ENCODE measurements around the gene ALPP. TPM values are rescaled to one million over a fixed set of nuclear protein-coding genes. Genes with fewer than 3 reads are reported as not detected.
A peak's percentile ranks its signal among the peaks of the same experiment; 100 is the strongest.
"Not testable (repeated sequence)": the region's sequence is repeated elsewhere in the genome, so short reads cannot be mapped to it uniquely, and the experiment has no call there.

Gene ALPP
- total RNA-seq, 3 donors from 2014 or later, result not detected

DNA sequence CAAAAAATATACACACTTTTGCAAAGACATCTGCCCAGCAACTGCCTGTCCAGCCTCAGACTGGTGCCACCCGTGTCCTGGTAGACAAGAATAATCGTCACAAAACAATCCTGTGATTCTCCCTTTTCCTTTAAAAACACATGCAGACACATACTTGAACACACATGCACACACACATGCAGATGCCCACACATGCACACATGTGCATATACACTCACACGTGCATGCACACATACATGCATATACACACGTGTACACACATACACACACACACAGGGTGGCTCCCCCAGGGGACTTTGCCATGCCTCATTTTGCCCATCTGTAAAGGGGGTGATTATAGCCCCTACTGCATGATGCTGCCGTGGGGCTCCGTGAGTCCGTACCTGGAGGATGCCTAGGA is 24.9 kb upstream of the ALPP start:
- H3K36me3 ChIP-seq, result no peaks in the 10 kb centered on the region
- H3K27me3 ChIP-seq, result peaks cover 14 to 62% of the 10 kb centered on the region in 2 donors
- H3K4me1 ChIP-seq, result peaks cover 0 to 8% of the 10 kb centered on the region in 2 donors
- no peak overlapping the region for H3K4me3 ChIP-seq
- H3K9me3 ChIP-seq, result no peaks in the 10 kb centered on the region
- TF ChIP-seq, protein P1, sequence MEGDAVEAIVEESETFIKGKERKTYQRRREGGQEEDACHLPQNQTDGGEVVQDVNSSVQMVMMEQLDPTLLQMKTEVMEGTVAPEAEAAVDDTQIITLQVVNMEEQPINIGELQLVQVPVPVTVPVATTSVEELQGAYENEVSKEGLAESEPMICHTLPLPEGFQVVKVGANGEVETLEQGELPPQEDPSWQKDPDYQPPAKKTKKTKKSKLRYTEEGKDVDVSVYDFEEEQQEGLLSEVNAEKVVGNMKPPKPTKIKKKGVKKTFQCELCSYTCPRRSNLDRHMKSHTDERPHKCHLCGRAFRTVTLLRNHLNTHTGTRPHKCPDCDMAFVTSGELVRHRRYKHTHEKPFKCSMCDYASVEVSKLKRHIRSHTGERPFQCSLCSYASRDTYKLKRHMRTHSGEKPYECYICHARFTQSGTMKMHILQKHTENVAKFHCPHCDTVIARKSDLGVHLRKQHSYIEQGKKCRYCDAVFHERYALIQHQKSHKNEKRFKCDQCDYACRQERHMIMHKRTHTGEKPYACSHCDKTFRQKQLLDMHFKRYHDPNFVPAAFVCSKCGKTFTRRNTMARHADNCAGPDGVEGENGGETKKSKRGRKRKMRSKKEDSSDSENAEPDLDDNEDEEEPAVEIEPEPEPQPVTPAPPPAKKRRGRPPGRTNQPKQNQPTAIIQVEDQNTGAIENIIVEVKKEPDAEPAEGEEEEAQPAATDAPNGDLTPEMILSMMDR (IDR thresholded peaks at IDR 0.05), result no peak
- TF ChIP-seq POLR2A (IDR thresholded peaks at IDR 0.05), result no peak
- TF ChIP-seq POLR2AphosphoS5 (IDR thresholded peaks at IDR 0.05), result no peak
- intact Hi-C loops (cut with DNase I; ENCODE audit: low total_unique reads), result no loop called here
- no peak overlapping the region for H3K27ac ChIP-seq
- DNase-seq (ENCODE audit: low spot score in 2 of 2), result no peak

DNA sequence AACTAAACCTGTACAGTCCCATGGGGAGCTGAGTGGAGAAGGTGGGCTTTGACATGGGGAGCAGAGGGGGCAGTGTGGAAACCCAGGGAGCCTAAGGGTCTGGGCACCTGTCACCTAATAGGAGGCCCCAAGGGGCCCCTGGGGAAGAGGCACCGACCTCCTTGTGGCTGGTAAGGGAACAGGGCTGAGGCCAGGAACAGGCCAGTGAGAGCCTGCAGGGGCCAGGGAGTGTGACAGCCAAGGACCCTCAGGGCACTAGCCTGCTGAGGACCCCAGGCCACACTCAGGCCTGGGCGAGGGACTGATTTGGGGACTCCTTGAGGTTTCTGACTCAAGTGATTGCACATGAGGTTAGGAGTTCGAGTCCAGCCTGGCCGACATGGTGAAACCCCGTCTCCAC is 24.5 kb upstream of the ALPP start:
- Histone ChIP-seq H3K27me3 (peaks cover 14 to 59% of the 10 kb centered on the region in 2 donors), H3K27ac (no peak overlapping the region)

DNA sequence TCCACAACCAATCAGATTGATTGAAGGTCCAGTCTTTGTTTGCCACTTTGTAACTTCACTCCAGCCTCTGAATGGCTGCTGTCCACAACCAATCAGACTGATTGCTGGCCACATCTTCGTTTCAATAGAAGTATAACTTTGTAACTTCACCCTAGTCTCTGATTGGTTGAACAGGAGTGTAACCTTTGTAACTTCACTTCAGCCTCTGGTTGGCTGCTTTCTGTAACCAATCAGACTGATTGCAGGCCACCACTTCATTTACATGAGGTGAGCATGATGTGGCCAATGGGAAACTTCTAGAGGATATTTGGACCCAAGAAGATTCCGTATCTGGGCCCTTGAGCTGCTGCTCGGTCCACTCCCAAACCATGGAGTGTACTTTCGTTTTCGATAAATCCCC is 16.9 kb upstream of the ALPP start:
- H3K27ac ChIP-seq, result no peak overlapping the region
- H3K4me1 ChIP-seq, result no peaks in the 10 kb centered on the region
- no peak for TF ChIP-seq POLR2AphosphoS5 (IDR thresholded peaks at IDR 0.05)
- TF ChIP-seq, protein P1 (IDR thresholded peaks at IDR 0.05), result no peak
- no peak for TF ChIP-seq POLR2A (IDR thresholded peaks at IDR 0.05)
- H3K4me3 ChIP-seq, result no peak overlapping the region
- DNase-seq (ENCODE audit: low spot score in 2 of 2), result no peak
- no peaks in the 10 kb centered on the region for H3K36me3 ChIP-seq
- intact Hi-C loops (cut with DNase I; ENCODE audit: low total_unique reads), result no loop called here
- no peaks in the 10 kb centered on the region for H3K9me3 ChIP-seq
- no peaks in the 10 kb centered on the region for H3K27me3 ChIP-seq

More for the DNA sequence above, 24.5 kb upstream of the ALPP start:
- no peaks in the 10 kb centered on the region for H3K9me3 ChIP-seq
- DNase-seq (ENCODE audit: low spot score in 2 of 2), result no peak
- no peak overlapping the region for H3K4me3 ChIP-seq
- peaks cover 0 to 8% of the 10 kb centered on the region in 2 donors for H3K4me1 ChIP-seq
- intact Hi-C loops (cut with DNase I; ENCODE audit: low total_unique reads), result no loop called here
- H3K36me3 ChIP-seq, result no peaks in the 10 kb centered on the region
- TF ChIP-seq POLR2A (IDR thresholded peaks at IDR 0.05) (no peak), POLR2AphosphoS5 (IDR thresholded peaks at IDR 0.05) (no peak)
- TF ChIP-seq, protein P1 (IDR thresholded peaks at IDR 0.05), result no peak

DNA sequence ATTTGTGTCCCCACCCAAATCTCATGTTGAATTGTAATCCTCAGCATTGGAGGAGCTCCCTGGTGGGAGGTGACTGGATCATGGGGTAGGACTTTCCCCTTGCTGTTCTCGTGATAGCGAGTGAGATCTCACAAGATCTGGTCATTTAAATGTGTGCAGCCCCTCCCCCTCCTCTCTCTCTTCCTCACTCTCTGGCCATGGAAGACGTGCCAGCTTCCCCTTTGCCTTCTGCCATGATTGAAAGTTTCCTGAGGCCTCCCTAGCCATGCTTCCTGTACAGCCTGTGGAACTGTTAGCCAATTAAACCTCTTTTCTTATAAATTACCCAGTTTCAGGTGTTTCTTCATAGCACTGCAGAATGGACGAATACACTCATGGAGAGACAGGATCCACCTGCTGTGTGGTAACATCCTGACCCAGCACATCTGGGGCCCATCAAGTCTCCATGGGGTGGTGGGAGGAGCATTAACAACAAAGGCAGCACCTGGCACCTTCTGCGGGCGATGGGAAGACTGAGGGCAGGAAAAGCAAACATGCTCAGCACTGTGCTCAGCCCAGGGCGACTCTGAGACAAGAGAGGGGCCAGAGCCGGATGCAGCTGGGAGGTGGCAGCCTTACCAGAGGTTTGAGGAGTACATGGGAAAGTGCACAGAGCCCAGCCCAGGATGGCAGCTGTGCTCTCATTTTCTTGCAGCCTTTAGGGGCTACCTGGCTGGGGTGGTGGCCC is 16.2 kb upstream of the ALPP start:
- intact Hi-C loops (cut with DNase I; ENCODE audit: low total_unique reads), result no loop called here
- no peak for TF ChIP-seq POLR2A (IDR thresholded peaks at IDR 0.05)
- TF ChIP-seq POLR2AphosphoS5 (IDR thresholded peaks at IDR 0.05), result no peak
- TF ChIP-seq, protein P1 (IDR thresholded peaks at IDR 0.05), result no peak
- Histone ChIP-seq H3K4me1 (no peaks in the 10 kb centered on the region), H3K9me3 (no peaks in the 10 kb centered on the region), H3K36me3 (no peaks in the 10 kb centered on the region), H3K4me3 (no peak overlapping the region), H3K27ac (no peak overlapping the region), H3K27me3 (no peaks in the 10 kb centered on the region)
- peak in 1 of 2 donors; percentile 14 for DNase-seq (ENCODE audit: low spot score in 2 of 2)

DNA sequence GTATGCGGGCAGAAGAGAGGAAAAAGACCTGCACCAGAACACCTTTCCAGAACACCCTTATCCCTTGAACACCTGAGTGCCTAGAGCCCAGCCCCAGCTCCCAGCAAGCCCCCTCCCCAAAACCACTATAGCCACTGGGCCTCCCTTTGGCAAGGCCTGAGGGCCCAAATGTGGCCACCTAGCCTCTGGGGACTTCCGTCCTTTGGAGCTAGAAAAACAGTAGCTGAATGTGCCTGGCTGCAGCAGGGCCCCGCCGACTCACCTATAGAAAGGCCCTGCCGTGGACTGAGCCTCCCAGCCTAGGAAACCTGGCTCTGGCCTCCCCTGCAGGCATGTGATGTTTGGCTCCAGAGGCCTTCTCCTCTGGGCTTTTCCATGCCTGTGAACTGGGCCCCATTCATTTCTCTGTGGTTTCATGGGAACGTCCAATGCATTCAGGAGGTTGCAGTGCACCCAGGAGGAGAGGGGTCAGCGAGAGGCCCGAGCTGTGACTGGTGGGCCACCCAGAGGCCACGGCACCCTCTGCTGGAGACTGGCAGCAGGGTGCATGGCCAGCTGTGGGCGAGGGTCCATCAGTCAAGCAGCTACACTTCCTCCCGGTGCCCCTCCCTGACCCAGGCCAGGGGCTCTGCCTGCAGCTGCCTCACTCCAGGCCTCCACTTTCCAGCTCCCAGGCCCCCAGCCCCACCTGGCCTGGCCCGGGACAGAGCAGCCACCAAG is 15.3 kb upstream of the ALPP start:
- H3K27me3 ChIP-seq; DNase-seq (ENCODE audit: low spot score in 2 of 2); H3K9me3 ChIP-seq; H3K27ac ChIP-seq; intact Hi-C loops (cut with DNase I; ENCODE audit: low total_unique reads); H3K4me1 ChIP-seq; H3K36me3 ChIP-seq: not testable (repeated sequence)
- H3K4me3 ChIP-seq, result peak overlapping the region in 1 of 3 donors; percentile 15

All from breast epithelium (tissue), 4 donors.